Measurements from ENCODE around the gene TRAK1. TPM values are rescaled to one million over a fixed set of nuclear protein-coding genes. Genes with fewer than 3 reads are reported as not detected.

Gene TRAK1
- total and polyA plus RNA-seq, 10 donors, result 15.4 to 60.0 (median 47.8) TPM

DNA sequence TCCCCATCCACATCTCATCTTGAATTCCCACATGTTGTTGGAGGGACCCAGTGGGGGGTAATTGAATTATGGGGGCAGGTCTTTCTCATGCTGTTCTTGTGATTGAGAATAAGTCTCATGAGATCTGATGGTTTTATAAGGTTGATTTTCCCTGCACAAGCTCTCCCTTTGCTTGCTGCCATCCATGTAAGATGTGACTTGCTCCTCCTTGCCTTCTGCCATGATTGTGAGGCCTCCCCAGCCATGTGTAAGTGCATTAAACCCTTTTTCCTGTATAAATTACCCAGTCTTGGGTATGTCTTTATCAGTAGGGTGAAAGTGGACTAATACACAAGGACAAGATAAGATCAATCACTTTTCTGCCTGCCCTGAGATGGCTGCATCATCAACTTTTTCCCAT, 180.6 kb downstream of the TRAK1 start:
- H3K4me1 ChIP-seq, result no peaks in the 10 kb centered on the region
- TF ChIP-seq POLR2AphosphoS5 (IDR thresholded peaks at IDR 0.05), result no peak
- TF ChIP-seq POLR2A (IDR thresholded peaks at IDR 0.05), result no peak
- TF ChIP-seq, protein P1, sequence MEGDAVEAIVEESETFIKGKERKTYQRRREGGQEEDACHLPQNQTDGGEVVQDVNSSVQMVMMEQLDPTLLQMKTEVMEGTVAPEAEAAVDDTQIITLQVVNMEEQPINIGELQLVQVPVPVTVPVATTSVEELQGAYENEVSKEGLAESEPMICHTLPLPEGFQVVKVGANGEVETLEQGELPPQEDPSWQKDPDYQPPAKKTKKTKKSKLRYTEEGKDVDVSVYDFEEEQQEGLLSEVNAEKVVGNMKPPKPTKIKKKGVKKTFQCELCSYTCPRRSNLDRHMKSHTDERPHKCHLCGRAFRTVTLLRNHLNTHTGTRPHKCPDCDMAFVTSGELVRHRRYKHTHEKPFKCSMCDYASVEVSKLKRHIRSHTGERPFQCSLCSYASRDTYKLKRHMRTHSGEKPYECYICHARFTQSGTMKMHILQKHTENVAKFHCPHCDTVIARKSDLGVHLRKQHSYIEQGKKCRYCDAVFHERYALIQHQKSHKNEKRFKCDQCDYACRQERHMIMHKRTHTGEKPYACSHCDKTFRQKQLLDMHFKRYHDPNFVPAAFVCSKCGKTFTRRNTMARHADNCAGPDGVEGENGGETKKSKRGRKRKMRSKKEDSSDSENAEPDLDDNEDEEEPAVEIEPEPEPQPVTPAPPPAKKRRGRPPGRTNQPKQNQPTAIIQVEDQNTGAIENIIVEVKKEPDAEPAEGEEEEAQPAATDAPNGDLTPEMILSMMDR (IDR thresholded peaks at IDR 0.05 in 8 of 11, conservative IDR thresholded peaks at IDR 0.05 in 3 of 11), result no peak
- H3K9me3 ChIP-seq, result peaks cover 0 to 16% (median 2%) of the 10 kb centered on the region in 8 donors
- H3K36me3 ChIP-seq, result no peaks in the 10 kb centered on the region
- DNase-seq, result no peak
- intact Hi-C loops (cut with DNase I; ENCODE audit: low total_unique reads), result no loop called here
- H3K27ac ChIP-seq, result no peak overlapping the region
- H3K4me3 ChIP-seq, result no peak overlapping the region
- H3K27me3 ChIP-seq (replicated peaks in 1 of 7), result peaks cover 0 to 42% (median 7%) of the 10 kb centered on the region in 7 donors

DNA sequence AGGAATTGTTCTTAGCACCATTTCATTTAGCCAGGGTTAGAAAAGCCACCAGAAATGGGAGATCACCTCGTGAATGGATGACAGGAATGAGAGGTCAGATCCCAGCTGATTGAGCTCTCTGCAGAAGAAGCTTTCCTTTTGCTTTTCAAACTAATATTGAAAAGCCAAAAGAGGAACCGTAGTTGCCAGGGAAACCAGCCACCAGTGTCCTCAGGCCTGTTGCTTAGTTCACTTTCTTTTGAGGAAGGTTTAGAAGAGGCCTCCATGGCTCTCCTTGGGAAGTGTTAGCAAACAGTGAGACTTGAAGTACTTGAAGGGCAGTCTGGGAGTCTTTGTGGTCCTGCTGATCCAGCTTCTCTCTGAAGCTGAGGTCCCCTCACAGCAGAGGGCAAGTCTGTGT, 182.2 kb downstream of the TRAK1 start:
- 29 to 45% (median 38%) methylated on average over 2 of the region's 2 CpGs for WGBS, 5 donors

DNA sequence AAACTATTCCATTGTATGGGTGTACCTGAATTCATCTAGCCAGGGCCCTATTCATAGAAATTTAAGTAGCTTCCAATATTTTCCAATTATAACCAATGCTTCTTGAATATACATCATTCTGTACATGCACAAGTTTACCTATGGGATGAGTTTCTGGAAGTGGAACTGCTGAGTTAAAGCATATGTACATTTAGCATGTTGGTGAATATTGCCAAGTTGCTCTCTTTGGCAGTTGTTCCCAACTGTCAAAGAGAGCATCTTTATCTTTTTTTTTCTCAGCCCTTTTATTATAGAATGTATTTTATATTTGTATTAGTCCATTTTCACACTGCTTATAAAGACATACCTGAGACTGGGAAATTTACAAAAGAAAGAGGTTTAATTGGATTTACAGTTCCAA, 183.1 kb downstream of the TRAK1 start:
- TF ChIP-seq, protein P1 (IDR thresholded peaks at IDR 0.05 in 8 of 11, conservative IDR thresholded peaks at IDR 0.05 in 3 of 11), result no peak
- no peak for TF ChIP-seq POLR2A (IDR thresholded peaks at IDR 0.05)
- no peak for TF ChIP-seq POLR2AphosphoS5 (IDR thresholded peaks at IDR 0.05)
- intact Hi-C loops (cut with DNase I; ENCODE audit: low total_unique reads), result no loop called here
- Histone ChIP-seq H3K4me1 (no peaks in the 10 kb centered on the region), H3K9me3 (peaks cover 0 to 18% (median 9%) of the 10 kb centered on the region in 8 donors), H3K36me3 (no peaks in the 10 kb centered on the region), H3K27ac (no peak overlapping the region), H3K27me3 (replicated peaks in 1 of 7) (peaks cover 0 to 18% (median 0%) of the 10 kb centered on the region in 7 donors), H3K4me3 (no peak overlapping the region)
- DNase-seq, result no peak

More for the DNA sequence above, 182.2 kb downstream of the TRAK1 start:
- TF ChIP-seq, protein P1 (IDR thresholded peaks at IDR 0.05 in 8 of 11, conservative IDR thresholded peaks at IDR 0.05 in 3 of 11), result no peak
- TF ChIP-seq POLR2A (IDR thresholded peaks at IDR 0.05), result no peak
- no peak for TF ChIP-seq POLR2AphosphoS5 (IDR thresholded peaks at IDR 0.05)
- intact Hi-C loops (cut with DNase I; ENCODE audit: low total_unique reads), result no loop called here
- H3K4me1 ChIP-seq, result no peaks in the 10 kb centered on the region
- DNase-seq, result no peak
- peaks cover 0 to 26% (median 0%) of the 10 kb centered on the region in 7 donors for H3K27me3 ChIP-seq (replicated peaks in 1 of 7)
- no peak overlapping the region for H3K27ac ChIP-seq
- peaks cover 0 to 16% (median 2%) of the 10 kb centered on the region in 8 donors for H3K9me3 ChIP-seq
- no peak overlapping the region for H3K4me3 ChIP-seq
- no peaks in the 10 kb centered on the region for H3K36me3 ChIP-seq

DNA sequence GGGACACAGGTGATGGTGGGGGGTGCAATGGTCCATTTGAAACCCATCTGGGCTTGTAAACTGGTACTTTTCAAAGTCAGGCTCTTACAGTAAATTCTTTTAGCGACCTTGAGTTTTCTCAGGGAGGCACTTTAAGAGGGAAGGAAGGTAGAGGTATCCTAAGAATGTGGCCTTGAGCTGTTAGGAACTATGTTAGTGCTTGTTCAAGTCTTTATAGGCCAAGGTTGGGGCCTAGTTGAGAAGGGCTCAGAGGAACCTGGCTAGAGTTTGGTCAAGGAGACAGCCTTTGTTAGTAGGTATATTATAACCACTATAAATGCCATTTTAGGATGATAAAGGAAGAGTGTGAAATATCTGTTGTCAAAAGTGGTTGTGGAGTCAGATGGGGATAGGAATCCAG, 184.1 kb downstream of the TRAK1 start:
- DNase-seq, result no peak
- no peak overlapping the region for H3K27ac ChIP-seq
- intact Hi-C loops (cut with DNase I; ENCODE audit: low total_unique reads), result no loop called here
- no peaks in the 10 kb centered on the region for H3K36me3 ChIP-seq
- 44 to 63% (median 55%) methylated on average over 1 of the region's 1 CpG for WGBS, 5 donors
- H3K4me1 ChIP-seq, result no peaks in the 10 kb centered on the region
- peaks cover 0 to 8% (median 0%) of the 10 kb centered on the region in 7 donors for H3K27me3 ChIP-seq (replicated peaks in 1 of 7)
- H3K4me3 ChIP-seq, result no peak overlapping the region
- peaks cover 0 to 28% (median 18%) of the 10 kb centered on the region in 8 donors for H3K9me3 ChIP-seq
- TF ChIP-seq, protein P1 (IDR thresholded peaks at IDR 0.05 in 8 of 11, conservative IDR thresholded peaks at IDR 0.05 in 3 of 11), result no peak
- TF ChIP-seq POLR2AphosphoS5 (IDR thresholded peaks at IDR 0.05), result no peak
- TF ChIP-seq POLR2A (IDR thresholded peaks at IDR 0.05), result no peak

Small RNA genes lying within 50 kb of the gene (small RNA-seq; reads per million reads assigned to genes)
- gene RNU4-78P, result 0 reads per million in 4 donors

Other genes with a start within 250 kb of the TRAK1 start
- 10 to 100 TPM; 10.8 to 33.3 (median 15.7) TPM for gene ULK4, start 129.3 kb upstream of the TRAK1 start, total RNA-seq
- 1 to 10 TPM; 2.0 to 3.1 (median 2.5) TPM for gene ULK4, start 129.3 kb upstream of the TRAK1 start, polyA plus RNA-seq
- not detected for gene CCK, start 174.8 kb downstream of the TRAK1 start, total RNA-seq
- gene CCK, start 174.8 kb downstream of the TRAK1 start, polyA plus RNA-seq, result not detected